Measurements from ENCODE around the gene CPSF3.
"Not testable (repeated sequence)": the region's sequence is repeated elsewhere in the genome, so short reads cannot be mapped to it uniquely, and the experiment has no call there.

CPSF3 gene

GRCh38 chr2:9472511-9472910 lies 49.1 kb downstream of the CPSF3 start:
- DNase-seq: no peak

GRCh38 chr2:9473308-9473984 lies 50.0 kb downstream of the CPSF3 start:
- DNase-seq: no peak

GRCh38 chr2:9473985-9474360 lies 50.5 kb downstream of the CPSF3 start:
- peak; percentile 71 for DNase-seq

- peak; percentile 77 for DNase-seq
These were observed 51.1 kb downstream of the CPSF3 start, which contains the start of gene IAH1 for GRCh38 chr2:9474361-9475057. IAH1 (plus strand) TSS chr2:9474551; CDS start chr2:9474567, 16 bp downstream.

GRCh38 chr2:9477914-9478313 lies 54.5 kb downstream of the CPSF3 start:
- DNase-seq: no peak

- no peak for DNase-seq
These were observed 55.1 kb downstream of the CPSF3 start for GRCh38 chr2:9478526-9478925.

- DNase-seq: no peak
These were observed 56.7 kb downstream of the CPSF3 start for GRCh38 chr2:9480157-9480556.

- DNase-seq: no peak
These were observed 59.7 kb downstream of the CPSF3 start for GRCh38 chr2:9483107-9483506.

GRCh38 chr2:9484533-9484932 lies 61.1 kb downstream of the CPSF3 start:
- no peak for DNase-seq

GRCh38 chr2:9488583-9489547 lies 65.4 kb downstream of the CPSF3 start:
- DNase-seq: no peak

- no peak for DNase-seq
These were observed 67.3 kb downstream of the CPSF3 start for GRCh38 chr2:9490789-9491188.

GRCh38 chr2:9492927-9493326 lies 69.5 kb downstream of the CPSF3 start:
- no peak for DNase-seq

- DNase-seq: no peak
These were observed 70.0 kb downstream of the CPSF3 start for GRCh38 chr2:9493478-9493877.

GRCh38 chr2:9494081-9494480 lies 70.6 kb downstream of the CPSF3 start:
- DNase-seq: no peak

- DNase-seq: no peak
These were observed 73.6 kb downstream of the CPSF3 start for GRCh38 chr2:9497017-9497416.

GRCh38 chr2:9498210-9498609 lies 74.8 kb downstream of the CPSF3 start:
- DNase-seq: no peak

- no peak for DNase-seq
These were observed 85.5 kb downstream of the CPSF3 start for GRCh38 chr2:9508931-9509330.

- not testable (repeated sequence) for DNase-seq
These were observed 90.5 kb downstream of the CPSF3 start for GRCh38 chr2:9513946-9514345.

- no peak for DNase-seq
These were observed 93.8 kb downstream of the CPSF3 start for GRCh38 chr2:9517118-9517782.

- no peak for DNase-seq
These were observed 94.7 kb downstream of the CPSF3 start for GRCh38 chr2:9518163-9518562.

GRCh38 chr2:9518780-9519179 lies 95.3 kb downstream of the CPSF3 start:
- DNase-seq: no peak

- no peak for DNase-seq
These were observed 95.8 kb downstream of the CPSF3 start for GRCh38 chr2:9519250-9519649.
